Keratinocyte (primary cell): ENCODE measurements around the gene GPC1. TPM values are rescaled to one million over a fixed set of nuclear protein-coding genes. Genes with fewer than 3 reads are reported as not detected.

Experiments
- DNase-seq: peaks from one replicate; pipeline ENCODE4 v3.0.0-alpha.2; 2011; ENCODE audit warnings: low read depth, missing footprints, low spot score
- FAIRE-seq: peaks from 2 replicates; lab custom pipeline; 2011; peaks lifted over from hg19 to GRCh38; lab: Jason Lieb, UNC
- H2AFZ ChIP-seq: 2 replicates; pipeline ENCODE4 v1.6.0; 2012; ENCODE audit warnings: low read length, control low read depth, inconsistent platforms; ENCODE audit not compliant: control insufficient read depth
- H3K27ac ChIP-seq: 2 replicates; pipeline ENCODE4 v1.5.1; 2011; ENCODE audit warnings: low read length; ENCODE audit not compliant: control insufficient read depth, insufficient read depth
- H3K27me3 ChIP-seq: 3 replicates; pipeline ENCODE4 v1.6.0; 2011; ENCODE audit warnings: low read length; ENCODE audit not compliant: control insufficient read depth, insufficient read depth; ENCODE audit errors: extremely low read depth
- H3K36me3 ChIP-seq, 2 experiments: 2 replicates in 1 of 2; 3 replicates in 1 of 2; pipeline ENCODE4 v1.5.1; 2011; ENCODE audit warnings: low read length in 2 of 2, mild to moderate bottlenecking in 1 of 2; ENCODE audit not compliant: control insufficient read depth in 2 of 2, insufficient read depth in 2 of 2; ENCODE audit errors: extremely low read depth in 1 of 2
- H3K4me1 ChIP-seq: 3 replicates; pipeline ENCODE4 v1.5.1; 2011; ENCODE audit warnings: low read length; ENCODE audit not compliant: control insufficient read depth, insufficient read depth; ENCODE audit errors: extremely low read depth
- H3K4me2 ChIP-seq: 3 replicates; pipeline ENCODE4 v1.6.0; 2011; ENCODE audit warnings: low read depth, low read length; ENCODE audit not compliant: control insufficient read depth, insufficient read depth; ENCODE audit errors: extremely low read depth
- H3K4me3 ChIP-seq, 3 experiments: fragments of 200-600 bp in 1 of 3; sonication (generic) in 1 of 3; 2 replicates in 2 of 3; 3 replicates in 1 of 3; pipeline ENCODE4 v1.5.1; 2011 to 2016; ENCODE audit warnings: low read length in 3 of 3, mild to moderate bottlenecking in 3 of 3, control low read depth in 2 of 3, inconsistent platforms in 1 of 3, low read depth in 1 of 3, mixed read lengths in 1 of 3, mixed run types in 1 of 3, moderate library complexity in 1 of 3; ENCODE audit not compliant: control insufficient read depth in 2 of 3, insufficient read depth in 2 of 3; ENCODE audit errors: extremely low read depth in 1 of 3
- H3K79me2 ChIP-seq: 2 replicates; pipeline ENCODE4 v1.6.0; 2012; ENCODE audit warnings: low read length; ENCODE audit not compliant: control insufficient read depth, insufficient read depth
- H3K9ac ChIP-seq: 3 replicates; pipeline ENCODE4 v1.6.0; 2011; ENCODE audit warnings: low read length; ENCODE audit not compliant: control insufficient read depth, insufficient read depth; ENCODE audit errors: extremely low read depth
- H3K9me1 ChIP-seq: 3 replicates; pipeline ENCODE4 v1.6.0; 2011; ENCODE audit warnings: low read length; ENCODE audit not compliant: control insufficient read depth, insufficient read depth; ENCODE audit errors: extremely low read depth
- H3K9me3 ChIP-seq: 2 replicates; pipeline ENCODE4 v1.5.1; 2012; ENCODE audit warnings: low read depth, low read length; ENCODE audit not compliant: control insufficient read depth
- H4K20me1 ChIP-seq: 3 replicates; pipeline ENCODE4 v1.6.0; 2011; ENCODE audit warnings: low read length; ENCODE audit not compliant: control insufficient read depth, insufficient read depth; ENCODE audit errors: extremely low read depth
- EZH2 ChIP-seq: IDR thresholded peaks from one replicate; pipeline ENCODE4 v1.6.1; 2012; ENCODE audit warnings: inconsistent platforms, mild to moderate bottlenecking, low read length, moderate library complexity
- dilution Hi-C: fragments of 300-500 bp; cut with MboI; formaldehyde crosslinking; loops from one replicate; pipeline ENCODE4 v1.7.0; 2020; ENCODE audit warnings: low sequenced_read_pairs; ENCODE audit not compliant: extremely low pct_ligation_motif_present
- polyA plus RNA-seq, 5 experiments: library from polyadenylated mRNA; depleted of rRNA in 3 of 5; stranded (reverse) in 3 of 5; stranded (forward) in 1 of 5; unstranded in 1 of 5; fragments of >200 nt; gene quantifications; 1 replicate in 1 of 5; 2 replicates in 3 of 5; 3 replicates in 1 of 5; pipeline versions ENCODE4 v1.2.1 to v1.2.3, GENCODE V29; 2011 to 2012; ENCODE audit warnings: missing spikeins in 2 of 5, low read depth in 1 of 5, low replicate concordance in 1 of 5
- TF ChIP-seq, protein P1 (sequence below), 3 experiments: IDR thresholded peaks in 1 of 3; conservative IDR thresholded peaks in 1 of 3; optimal IDR thresholded peaks in 1 of 3; 2 replicates in 2 of 3; 3 replicates in 1 of 3; pipeline versions ENCODE3 to v1.5.1; 2011; ENCODE audit warnings: low read length in 3 of 3, mild to moderate bottlenecking in 3 of 3, moderate library complexity in 2 of 3, control low read depth in 1 of 3, inconsistent platforms in 1 of 3; ENCODE audit not compliant: insufficient read depth in 2 of 3; ENCODE audit errors: extremely low read depth in 1 of 3

The GPC1 gene
- polyA plus RNA-seq, 1 donor (not counting 4 experiments of a cell fraction or from before 2014, with no cell fraction given) = 46.6 TPM

DNA sequence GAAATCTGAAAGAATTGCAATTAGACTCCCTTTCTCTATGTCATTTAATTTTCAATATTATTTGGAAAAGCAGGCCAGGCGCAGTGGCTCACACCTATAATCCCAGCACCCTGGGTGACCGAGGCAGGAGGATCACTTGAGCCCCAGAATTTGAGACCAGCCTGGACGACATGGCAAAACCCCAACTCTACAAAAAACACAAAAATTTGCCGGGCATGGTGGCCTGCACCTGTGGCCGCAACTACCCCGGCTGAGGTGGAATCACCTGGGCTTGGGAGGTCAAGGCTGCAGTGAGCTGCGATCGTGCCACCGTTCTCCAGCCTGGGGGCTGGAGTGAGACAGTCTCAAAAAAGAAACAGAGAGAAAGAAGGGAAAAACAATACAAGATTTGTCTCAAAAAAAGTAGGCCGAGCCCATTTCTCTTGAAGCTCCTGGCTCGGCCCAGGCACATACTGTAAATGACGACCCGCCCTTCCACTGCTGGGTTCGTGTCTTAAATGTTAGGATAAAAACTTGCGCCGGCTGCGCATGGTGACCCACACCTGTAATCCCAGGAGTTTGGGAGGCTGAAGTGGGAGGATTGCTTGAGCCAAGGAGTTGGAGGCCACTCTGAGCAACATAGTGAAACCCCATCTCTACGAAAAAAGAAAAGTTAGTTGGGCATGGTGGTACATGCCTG is 31.1 kb upstream of the GPC1 start:
- Histone ChIP-seq H3K27ac (no peak overlapping the region), H3K9me3 (no peaks in the 10 kb centered on the region), H4K20me1 (no peaks in the 10 kb centered on the region), H3K4me1 (peaks cover 8% of the 10 kb centered on the region), H3K4me2 (no peak overlapping the region), H3K9me1 (no peaks in the 10 kb centered on the region), H3K36me3 (no peaks in the 10 kb centered on the region), H3K27me3 (peaks cover 27% of the 10 kb centered on the region), H3K9ac (no peak overlapping the region), H2AFZ (no peak overlapping the region), H3K79me2 (no peaks in the 10 kb centered on the region), H3K4me3 (no peak overlapping the region)
- TF ChIP-seq, protein P1, sequence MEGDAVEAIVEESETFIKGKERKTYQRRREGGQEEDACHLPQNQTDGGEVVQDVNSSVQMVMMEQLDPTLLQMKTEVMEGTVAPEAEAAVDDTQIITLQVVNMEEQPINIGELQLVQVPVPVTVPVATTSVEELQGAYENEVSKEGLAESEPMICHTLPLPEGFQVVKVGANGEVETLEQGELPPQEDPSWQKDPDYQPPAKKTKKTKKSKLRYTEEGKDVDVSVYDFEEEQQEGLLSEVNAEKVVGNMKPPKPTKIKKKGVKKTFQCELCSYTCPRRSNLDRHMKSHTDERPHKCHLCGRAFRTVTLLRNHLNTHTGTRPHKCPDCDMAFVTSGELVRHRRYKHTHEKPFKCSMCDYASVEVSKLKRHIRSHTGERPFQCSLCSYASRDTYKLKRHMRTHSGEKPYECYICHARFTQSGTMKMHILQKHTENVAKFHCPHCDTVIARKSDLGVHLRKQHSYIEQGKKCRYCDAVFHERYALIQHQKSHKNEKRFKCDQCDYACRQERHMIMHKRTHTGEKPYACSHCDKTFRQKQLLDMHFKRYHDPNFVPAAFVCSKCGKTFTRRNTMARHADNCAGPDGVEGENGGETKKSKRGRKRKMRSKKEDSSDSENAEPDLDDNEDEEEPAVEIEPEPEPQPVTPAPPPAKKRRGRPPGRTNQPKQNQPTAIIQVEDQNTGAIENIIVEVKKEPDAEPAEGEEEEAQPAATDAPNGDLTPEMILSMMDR (optimal IDR thresholded peaks at IDR 0.05 in 1 of 3, IDR thresholded peaks at IDR 0.05 in 1 of 3, conservative IDR thresholded peaks at IDR 0.05 in 1 of 3; ENCODE audit: extremely low read depth in 1 of 3, insufficient read depth in 2 of 3, low read length in 3 of 3) = no peak
- no peak for TF ChIP-seq EZH2
- DNase-seq = no peak
- FAIRE-seq = no peak
- dilution Hi-C loops = no loop called here

DNA sequence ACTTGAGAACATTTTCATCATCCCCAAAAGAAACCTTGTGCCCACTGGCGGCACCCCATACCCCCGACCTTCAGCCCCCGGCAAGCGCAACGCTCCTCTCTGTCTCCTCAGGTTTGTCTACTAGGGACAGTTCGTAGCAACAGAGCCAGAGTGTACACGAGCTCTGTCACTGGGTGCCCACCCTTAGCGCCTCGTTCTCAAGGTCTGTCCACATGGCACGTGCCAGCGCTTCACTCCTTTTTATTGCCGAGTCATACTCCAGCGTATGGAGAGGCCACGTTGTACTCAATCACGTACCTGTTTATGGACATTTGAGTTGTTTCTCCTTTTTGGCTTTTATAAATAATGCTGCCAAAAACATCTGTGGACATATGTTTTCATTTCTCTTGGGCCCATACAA is 30.3 kb upstream of the GPC1 start:
- H3K4me2 ChIP-seq = no peak overlapping the region
- no peak overlapping the region for H3K27ac ChIP-seq
- H3K9me1 ChIP-seq = no peaks in the 10 kb centered on the region
- H3K79me2 ChIP-seq = no peaks in the 10 kb centered on the region
- no peak overlapping the region for H3K4me3 ChIP-seq
- H3K4me1 ChIP-seq = peaks cover 7% of the 10 kb centered on the region
- DNase-seq = no peak
- no peaks in the 10 kb centered on the region for H4K20me1 ChIP-seq
- H3K9me3 ChIP-seq = no peaks in the 10 kb centered on the region
- dilution Hi-C loops = no loop called here
- TF ChIP-seq, protein P1 (optimal IDR thresholded peaks at IDR 0.05 in 1 of 3, IDR thresholded peaks at IDR 0.05 in 1 of 3, conservative IDR thresholded peaks at IDR 0.05 in 1 of 3; ENCODE audit: extremely low read depth in 1 of 3, insufficient read depth in 2 of 3, low read length in 3 of 3) = no peak
- TF ChIP-seq EZH2 = no peak
- no peaks in the 10 kb centered on the region for H3K36me3 ChIP-seq
- no peak overlapping the region for H3K9ac ChIP-seq
- no peak overlapping the region for H2AFZ ChIP-seq
- peaks cover 20% of the 10 kb centered on the region for H3K27me3 ChIP-seq
- FAIRE-seq = no peak
